AG09319 (cell line): ENCODE measurements around the gene DDX49.

ENCODE experiments used
- DNase-seq: peaks from one replicate; pipeline ENCODE4 v3.0.0-alpha.2; 2010; ENCODE audit warnings: low read depth; ENCODE audit errors: extremely low read depth
- CTCF ChIP-seq: IDR thresholded peaks from 2 replicates; pipeline ENCODE4 v1.5.1; 2011; ENCODE audit warnings: low read depth, mild to moderate bottlenecking, inconsistent platforms, low read length, moderate library complexity

The DDX49 gene

GRCh38 chr19:18931316-18932162, 12.0 kb downstream of the DDX49 start:
- no peak for TF ChIP-seq CTCF
- no peak for DNase-seq

GRCh38 chr19:18932216-18932841, 12.8 kb downstream of the DDX49 start:
- no peak for DNase-seq
- TF ChIP-seq CTCF: no peak

GRCh38 chr19:18933297-18933696, 13.8 kb downstream of the DDX49 start:
- TF ChIP-seq CTCF: no peak
- no peak for DNase-seq

- DNase-seq: no peak
- TF ChIP-seq CTCF: no peak
Measured at GRCh38 chr19:18939163-18939562, 19.6 kb downstream of the DDX49 start.

GRCh38 chr19:18939922-18940768, 20.6 kb downstream of the DDX49 start:
- no peak for TF ChIP-seq CTCF
- no peak for DNase-seq

GRCh38 chr19:18940769-18941627, 21.5 kb downstream of the DDX49 start, which contains the start of gene HOMER3:
HOMER3 (minus strand) TSS chr19:18941217; CDS start chr19:18938982, 2,235 bp downstream.
- DNase-seq: peak; percentile 16
- TF ChIP-seq CTCF: peak; percentile 34
